ENCODE measurements around the gene ALDH1B1. TPM values are rescaled to one million over a fixed set of nuclear protein-coding genes. Genes with fewer than 3 reads are reported as not detected.
A peak's percentile ranks its signal among the peaks of the same experiment; 100 is the strongest.

The ALDH1B1 gene
- total RNA-seq, 2 donors from 2014 or later, result 195 to 229 TPM

- no peak for TF ChIP-seq CTCF (IDR thresholded peaks at IDR 0.05)
- no peak overlapping the region for H3K4me3 ChIP-seq
- H3K27me3 ChIP-seq (replicated peaks; ENCODE audit: insufficient read depth), result no peaks in the 10 kb centered on the region
- no peaks in the 10 kb centered on the region for H3K9me3 ChIP-seq
- H3K36me3 ChIP-seq, result no peaks in the 10 kb centered on the region
- H3K4me1 ChIP-seq (ENCODE audit: control insufficient read depth in 1 of 2, low read depth in 2 of 2), result peaks cover 0 to 18% of the 10 kb centered on the region in 2 donors
- H3K27ac ChIP-seq, result no peak overlapping the region
- DNase-seq (ENCODE audit: low spot score), result no peak
- no peak for ATAC-seq (ENCODE audit: insufficient number of reproducible peaks, low FRiP score, low read depth)
Observed at GRCh38 chr9:38428062-38428461, 35.6 kb downstream of the ALDH1B1 start.

GRCh38 chr9:38431116-38431515 lies 38.6 kb downstream of the ALDH1B1 start:
- no peak overlapping the region for H3K27ac ChIP-seq
- ATAC-seq (ENCODE audit: insufficient number of reproducible peaks, low FRiP score, low read depth) (no peak), DNase-seq (ENCODE audit: low spot score) (no peak)
- no peaks in the 10 kb centered on the region for H3K4me1 ChIP-seq (ENCODE audit: control insufficient read depth in 1 of 2, low read depth in 2 of 2)
- no peak overlapping the region for H3K4me3 ChIP-seq
- no peak for TF ChIP-seq CTCF (IDR thresholded peaks at IDR 0.05)
- no peaks in the 10 kb centered on the region for H3K36me3 ChIP-seq
- no peaks in the 10 kb centered on the region for H3K27me3 ChIP-seq (replicated peaks; ENCODE audit: insufficient read depth)
- no peaks in the 10 kb centered on the region for H3K9me3 ChIP-seq

DNA sequence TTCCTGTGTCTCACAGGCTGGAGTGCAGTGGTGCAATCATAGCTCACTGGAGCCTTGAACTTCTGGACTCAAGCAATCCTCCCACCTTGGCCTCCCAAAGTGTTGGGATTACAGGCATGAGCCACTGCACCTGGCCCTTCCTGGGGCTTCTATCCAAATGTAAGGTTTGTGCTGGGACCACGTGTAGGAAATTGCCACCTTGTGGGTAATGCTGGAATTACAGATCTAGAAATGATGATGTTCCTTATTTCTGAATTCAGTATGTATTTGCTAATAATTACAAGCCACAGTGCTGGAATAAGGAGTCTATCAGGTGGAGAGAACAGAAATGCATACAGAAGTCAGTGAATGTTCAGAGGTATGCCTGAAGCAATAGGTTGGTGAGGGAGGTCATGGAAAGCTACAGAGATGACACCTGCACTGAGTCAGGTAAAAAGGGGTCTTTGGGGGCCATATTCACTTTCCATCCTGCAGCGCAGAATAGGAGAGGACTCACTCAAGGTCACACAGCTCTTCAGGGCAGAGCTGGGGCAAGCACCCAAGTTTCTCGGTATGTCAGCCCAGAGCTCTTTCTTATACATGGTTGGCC lies 40.5 kb downstream of the ALDH1B1 start:
- Histone ChIP-seq H3K27ac (no peak overlapping the region), H3K36me3 (no peaks in the 10 kb centered on the region), H3K4me3 (no peak overlapping the region), H3K4me1 (ENCODE audit: control insufficient read depth in 1 of 2, low read depth in 2 of 2) (no peaks in the 10 kb centered on the region), H3K9me3 (no peaks in the 10 kb centered on the region), H3K27me3 (replicated peaks; ENCODE audit: insufficient read depth) (no peaks in the 10 kb centered on the region)
- TF ChIP-seq CTCF (IDR thresholded peaks at IDR 0.05), result peak; percentile 75
- ATAC-seq (ENCODE audit: insufficient number of reproducible peaks, low FRiP score, low read depth) (peak; percentile 46), DNase-seq (ENCODE audit: low spot score) (no peak)

GRCh38 chr9:38434365-38434764 lies 41.9 kb downstream of the ALDH1B1 start:
- H3K27ac ChIP-seq, result no peak overlapping the region
- H3K9me3 ChIP-seq, result no peaks in the 10 kb centered on the region
- ATAC-seq (ENCODE audit: insufficient number of reproducible peaks, low FRiP score, low read depth) (no peak), DNase-seq (ENCODE audit: low spot score) (no peak)
- H3K27me3 ChIP-seq (replicated peaks; ENCODE audit: insufficient read depth), result no peaks in the 10 kb centered on the region
- TF ChIP-seq CTCF (IDR thresholded peaks at IDR 0.05), result no peak
- H3K4me3 ChIP-seq, result no peak overlapping the region
- H3K4me1 ChIP-seq (ENCODE audit: control insufficient read depth in 1 of 2, low read depth in 2 of 2), result no peaks in the 10 kb centered on the region
- no peaks in the 10 kb centered on the region for H3K36me3 ChIP-seq

- no peak for ATAC-seq (ENCODE audit: insufficient number of reproducible peaks, low FRiP score, low read depth)
- H3K9me3 ChIP-seq, result no peaks in the 10 kb centered on the region
- no peaks in the 10 kb centered on the region for H3K36me3 ChIP-seq
- no peak overlapping the region for H3K27ac ChIP-seq
- H3K4me3 ChIP-seq, result no peak overlapping the region
- H3K4me1 ChIP-seq (ENCODE audit: control insufficient read depth in 1 of 2, low read depth in 2 of 2), result no peaks in the 10 kb centered on the region
- no peak for TF ChIP-seq CTCF (IDR thresholded peaks at IDR 0.05)
- DNase-seq (ENCODE audit: low spot score), result no peak
- no peaks in the 10 kb centered on the region for H3K27me3 ChIP-seq (replicated peaks; ENCODE audit: insufficient read depth)
Observed at GRCh38 chr9:38434853-38435252, 42.4 kb downstream of the ALDH1B1 start.

Data from thoracic aorta (tissue), 2 donors.